ENCODE measurements around the gene STK39. TPM values are rescaled to one million over a fixed set of nuclear protein-coding genes. Genes with fewer than 3 reads are reported as not detected.

The STK39 gene
- total and polyA plus RNA-seq, 2 donors (not counting 1 experiment from before 2014, with no cell fraction given) = 2.3 to 14.6 TPM

- no peaks in the 10 kb centered on the region for H3K27me3 Mint-ChIP-seq
- no peaks in the 10 kb centered on the region for H3K9me3 ChIP-seq (ENCODE audit: control extremely low read depth in 1 of 3, control insufficient read depth in 2 of 3, insufficient read depth in 1 of 3, low read length in 2 of 3)
- H3K27me3 ChIP-seq (replicated peaks in 1 of 4; ENCODE audit: control extremely low read depth in 1 of 4, control insufficient read depth in 3 of 4, insufficient read depth in 4 of 4, low read length in 3 of 4) = no peaks in the 10 kb centered on the region
- DNase-seq (no peak), ATAC-seq (ENCODE audit: low read depth) (no peak)
- no peaks in the 10 kb centered on the region for H3K4me1 ChIP-seq (ENCODE audit: control insufficient read depth in 2 of 2, insufficient read depth in 2 of 2, low read length in 2 of 2)
- no peaks in the 10 kb centered on the region for H3K9me3 Mint-ChIP-seq (ENCODE audit: insufficient read depth)
- no peaks in the 10 kb centered on the region for H3K4me1 Mint-ChIP-seq
- H3K36me3 ChIP-seq (replicated peaks in 1 of 2; ENCODE audit: control extremely low read depth in 1 of 2, control insufficient read depth in 1 of 2, extremely low read depth in 1 of 2, insufficient read depth in 2 of 2, low read length in 1 of 2) = peaks cover 5 to 11% of the 10 kb centered on the region in 2 experiments
- H3K4me2 ChIP-seq (replicated peaks; ENCODE audit: low read depth, low read length, poor library complexity, severe bottlenecking) = no peak overlapping the region
- no peaks in the 10 kb centered on the region for H3K79me2 ChIP-seq (ENCODE audit: control insufficient read depth, insufficient read depth, low read length)
- intact Hi-C loops (cut with micrococcal nuclease) = no loop called here
- no peak overlapping the region for H3K27ac ChIP-seq (ENCODE audit: low read length in 2 of 2)
- WGBS (ENCODE audit: insufficient coverage) = no CpG with 5 or more reads among the region's 2 CpGs
- ChIA-PET POLR2A (no interaction called here), CTCF (interaction anchor here (1.1 kb wide), 1 partner anchor 59 kb away, joined by 5 read pairs; no protein-coding TSS in a partner anchor)
- no peak overlapping the region for H3K9ac ChIP-seq (ENCODE audit: low read length)
- no peak overlapping the region for H2AFZ ChIP-seq (ENCODE audit: insufficient read depth, low read depth, low read length, poor library complexity, severe bottlenecking)
- H3K27ac Mint-ChIP-seq = no peak overlapping the region
- no peak for TF ChIP-seq CTCF (IDR thresholded peaks at IDR 0.05)
- TF ChIP-seq EZH2 (IDR thresholded peaks at IDR 0.05; ENCODE audit: borderline replicate concordance, insufficient read depth, low read depth, low read length, poor library complexity, severe bottlenecking) = no peak
- no peak overlapping the region for H3K4me3 Mint-ChIP-seq
- H4K20me1 ChIP-seq (ENCODE audit: control insufficient read depth, insufficient read depth, low read length, poor library complexity, severe bottlenecking) = no peaks in the 10 kb centered on the region
- H3K4me3 ChIP-seq (ENCODE audit: control extremely low read depth in 1 of 5, extremely low read depth in 1 of 5, insufficient read depth in 1 of 5, low read depth in 2 of 5, low read length in 4 of 5) = no peak overlapping the region
Observed at GRCh38 chr2:168059758-168060157, 187.6 kb downstream of the STK39 start.

DNA sequence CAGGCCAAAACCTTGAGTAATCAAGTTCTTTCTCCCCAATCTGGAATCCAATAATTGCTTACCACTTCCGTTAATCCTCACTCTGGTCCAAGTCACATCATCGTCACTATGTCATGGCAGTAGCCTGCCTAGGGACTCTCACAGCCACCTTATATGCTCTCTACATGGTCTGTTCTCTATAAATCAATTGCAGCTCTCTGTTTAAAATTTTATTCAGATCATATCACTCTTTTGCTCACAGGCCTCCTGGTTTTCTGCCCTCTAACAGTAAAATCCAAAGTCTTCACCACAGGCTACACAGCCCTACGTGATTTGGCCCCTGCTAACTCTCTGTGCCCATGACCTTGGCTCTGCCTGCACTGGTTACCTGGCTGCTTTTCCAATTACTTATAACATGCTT is 188.7 kb downstream of the STK39 start:
- 94% methylated on average over 3 of the region's 3 CpGs for WGBS (ENCODE audit: insufficient coverage)
- DNase-seq (no peak), ATAC-seq (ENCODE audit: low read depth) (no peak)
- intact Hi-C loops (cut with micrococcal nuclease) = no loop called here
- Histone ChIP-seq H3K9me3 (ENCODE audit: control extremely low read depth in 1 of 3, control insufficient read depth in 2 of 3, insufficient read depth in 1 of 3, low read length in 2 of 3) (no peaks in the 10 kb centered on the region), H3K36me3 (replicated peaks in 1 of 2; ENCODE audit: control extremely low read depth in 1 of 2, control insufficient read depth in 1 of 2, extremely low read depth in 1 of 2, insufficient read depth in 2 of 2, low read length in 1 of 2) (peaks cover 5 to 11% of the 10 kb centered on the region in 2 experiments), H3K27me3 (replicated peaks in 1 of 4; ENCODE audit: control extremely low read depth in 1 of 4, control insufficient read depth in 3 of 4, insufficient read depth in 4 of 4, low read length in 3 of 4) (no peaks in the 10 kb centered on the region), H3K4me2 (replicated peaks; ENCODE audit: low read depth, low read length, poor library complexity, severe bottlenecking) (no peak overlapping the region), H3K4me3 (ENCODE audit: control extremely low read depth in 1 of 5, extremely low read depth in 1 of 5, insufficient read depth in 1 of 5, low read depth in 2 of 5, low read length in 4 of 5) (no peak overlapping the region), H4K20me1 (ENCODE audit: control insufficient read depth, insufficient read depth, low read length, poor library complexity, severe bottlenecking) (no peaks in the 10 kb centered on the region), H3K79me2 (ENCODE audit: control insufficient read depth, insufficient read depth, low read length) (no peaks in the 10 kb centered on the region), H3K9ac (ENCODE audit: low read length) (no peak overlapping the region), H3K27ac (ENCODE audit: low read length in 2 of 2) (no peak overlapping the region), H2AFZ (ENCODE audit: insufficient read depth, low read depth, low read length, poor library complexity, severe bottlenecking) (no peak overlapping the region), H3K4me1 (ENCODE audit: control insufficient read depth in 2 of 2, insufficient read depth in 2 of 2, low read length in 2 of 2) (no peaks in the 10 kb centered on the region)
- Mint-ChIP-seq H3K4me1 (no peaks in the 10 kb centered on the region), H3K9me3 (ENCODE audit: insufficient read depth) (no peaks in the 10 kb centered on the region), H3K4me3 (no peak overlapping the region), H3K27ac (no peak overlapping the region), H3K27me3 (no peaks in the 10 kb centered on the region)
- CTCF ChIA-PET = no interaction called here
- POLR2A ChIA-PET = no interaction called here
- TF ChIP-seq EZH2 (IDR thresholded peaks at IDR 0.05; ENCODE audit: borderline replicate concordance, insufficient read depth, low read depth, low read length, poor library complexity, severe bottlenecking) (no peak), CTCF (IDR thresholded peaks at IDR 0.05) (no peak)

Measured in B cell (primary cell).